A673 (cell line): Measurements from ENCODE around the gene FCN3.

Experiments used
- CTCF ChIP-seq: fragments of 300-800, 200-600 bp; sonication (generic); conservative IDR thresholded peaks from 2 replicates; pipeline ENCODE4 v1.5.1; 2017; ENCODE audit warnings: low read depth, mild to moderate bottlenecking, antibody characterized with exemption, low read length, moderate library complexity, mixed read lengths
- EZH2 ChIP-seq: fragments of 200-600 bp; sonication (generic); IDR thresholded peaks from 2 replicates; pipeline ENCODE4 v1.6.1; 2017; ENCODE audit warnings: borderline replicate concordance, low read depth, mild to moderate bottlenecking, mixed read lengths, antibody characterized with exemption, low read length; ENCODE audit not compliant: poor library complexity, severe bottlenecking

- no peak for TF ChIP-seq CTCF
- no peak for TF ChIP-seq EZH2
These were observed 5.0 kb upstream of the FCN3 start for GRCh38 chr1:27379564-27380122.
